Measurements from ENCODE around the gene AHCTF1.
A peak's percentile ranks its signal among the peaks of the same experiment; 100 is the strongest.
"Not testable (repeated sequence)": the region's sequence is repeated elsewhere in the genome, so short reads cannot be mapped to it uniquely, and the experiment has no call there.

AHCTF1 gene

DNA sequence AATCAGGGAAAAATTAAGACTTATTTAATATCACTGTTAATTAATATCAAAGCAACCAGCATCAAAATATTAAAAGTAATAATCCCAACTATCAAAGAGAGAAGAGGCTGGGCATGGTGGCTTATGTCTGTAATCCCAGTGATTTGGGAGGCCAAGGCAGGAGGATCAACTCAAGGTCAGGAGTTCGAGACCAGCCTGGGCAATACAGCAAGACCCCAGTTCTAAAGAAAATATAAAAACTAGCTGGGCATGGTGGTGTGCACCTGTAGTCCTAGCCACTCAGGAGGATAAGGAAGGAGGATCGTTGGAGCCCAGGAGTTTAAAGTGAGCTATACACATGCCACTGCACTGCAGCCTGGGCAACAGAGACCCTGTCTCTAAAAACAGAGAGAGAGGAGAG is 43.2 kb downstream of the AHCTF1 start:
- ChIA-PET POLR2A (no interaction called here), CTCF (interaction anchor here (0.6 kb wide), 1 partner anchor 19 kb away, joined by 3 read pairs; no protein-coding TSS in a partner anchor)
- no peak overlapping the region for H3K4me3 ChIP-seq (ENCODE audit: low read depth, low read length)
- no peak for DNase-seq (ENCODE audit: low read depth, low spot score)
- TF ChIP-seq, protein P1, sequence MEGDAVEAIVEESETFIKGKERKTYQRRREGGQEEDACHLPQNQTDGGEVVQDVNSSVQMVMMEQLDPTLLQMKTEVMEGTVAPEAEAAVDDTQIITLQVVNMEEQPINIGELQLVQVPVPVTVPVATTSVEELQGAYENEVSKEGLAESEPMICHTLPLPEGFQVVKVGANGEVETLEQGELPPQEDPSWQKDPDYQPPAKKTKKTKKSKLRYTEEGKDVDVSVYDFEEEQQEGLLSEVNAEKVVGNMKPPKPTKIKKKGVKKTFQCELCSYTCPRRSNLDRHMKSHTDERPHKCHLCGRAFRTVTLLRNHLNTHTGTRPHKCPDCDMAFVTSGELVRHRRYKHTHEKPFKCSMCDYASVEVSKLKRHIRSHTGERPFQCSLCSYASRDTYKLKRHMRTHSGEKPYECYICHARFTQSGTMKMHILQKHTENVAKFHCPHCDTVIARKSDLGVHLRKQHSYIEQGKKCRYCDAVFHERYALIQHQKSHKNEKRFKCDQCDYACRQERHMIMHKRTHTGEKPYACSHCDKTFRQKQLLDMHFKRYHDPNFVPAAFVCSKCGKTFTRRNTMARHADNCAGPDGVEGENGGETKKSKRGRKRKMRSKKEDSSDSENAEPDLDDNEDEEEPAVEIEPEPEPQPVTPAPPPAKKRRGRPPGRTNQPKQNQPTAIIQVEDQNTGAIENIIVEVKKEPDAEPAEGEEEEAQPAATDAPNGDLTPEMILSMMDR (IDR thresholded peaks at IDR 0.05; ENCODE audit: insufficient read depth, low read length, missing control alignments), result no peak

DNA sequence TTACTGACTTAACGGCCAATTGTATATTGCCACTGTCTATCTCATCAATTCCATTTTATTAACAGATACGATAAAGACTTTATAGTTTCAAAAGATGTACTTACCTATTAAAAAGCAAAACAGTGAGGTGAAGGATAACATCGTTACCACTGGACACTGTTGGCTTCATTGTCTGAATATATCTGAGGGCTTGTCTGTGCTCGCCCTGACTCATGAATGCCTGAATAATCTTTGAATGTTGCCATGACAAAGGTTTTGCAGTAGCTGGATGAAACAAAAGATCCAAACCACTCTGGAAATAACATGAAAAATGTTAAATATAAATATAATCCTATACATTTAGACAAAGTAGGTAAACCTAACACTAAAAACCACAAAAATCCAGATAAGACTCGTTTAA is 46.4 kb downstream of the AHCTF1 start:
- CTCF ChIA-PET; H3K4me3 ChIP-seq (ENCODE audit: low read depth, low read length); DNase-seq (ENCODE audit: low read depth, low spot score); POLR2A ChIA-PET: not testable (repeated sequence)

DNA sequence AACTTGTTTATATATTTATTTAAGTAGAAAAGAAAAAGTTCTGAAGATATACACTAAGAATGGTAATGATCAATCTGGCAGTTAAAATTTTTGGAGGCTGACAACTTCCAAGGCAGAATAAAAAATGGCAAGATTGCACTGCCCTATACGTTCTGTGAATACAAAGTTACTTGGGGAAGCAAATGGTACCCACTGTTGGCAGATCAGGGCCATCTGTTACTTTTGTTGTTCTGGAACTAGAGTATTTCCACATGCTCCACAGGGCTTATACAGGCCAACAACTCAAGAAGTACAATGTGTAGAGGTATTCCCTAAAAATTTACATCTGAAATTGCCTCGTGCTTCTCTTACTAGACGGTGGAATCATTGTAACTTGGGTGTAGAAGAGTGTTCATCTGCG is 53.2 kb downstream of the AHCTF1 start:
- TF ChIP-seq, protein P1 (IDR thresholded peaks at IDR 0.05; ENCODE audit: insufficient read depth, low read length, missing control alignments), result no peak
- CTCF ChIA-PET, result interaction anchor here (1.0 kb wide), 1 partner anchor 14 kb away, joined by 3 read pairs; no protein-coding TSS in a partner anchor
- no peak overlapping the region for H3K4me3 ChIP-seq (ENCODE audit: low read depth, low read length)
- POLR2A ChIA-PET, result no interaction called here
- no peak for DNase-seq (ENCODE audit: low read depth, low spot score)

DNA sequence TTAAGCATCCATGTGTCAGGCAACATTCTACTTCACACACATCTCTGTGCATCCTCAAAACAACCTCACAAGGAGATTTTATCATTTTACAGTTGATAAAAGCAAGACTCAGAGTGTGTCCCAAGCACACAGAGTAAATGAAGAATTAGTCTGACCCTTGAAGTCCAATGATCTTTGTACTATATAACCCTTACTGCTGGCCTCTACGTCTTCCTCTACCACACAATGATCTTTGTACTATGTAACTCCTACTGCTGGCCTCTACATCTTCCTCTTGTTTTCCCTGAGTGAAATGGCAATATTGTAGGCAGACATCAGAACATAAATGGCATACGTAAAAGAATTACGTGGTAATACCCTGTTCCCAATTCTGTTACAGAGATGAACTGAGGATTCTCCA is 55.3 kb downstream of the AHCTF1 start:
- ChIA-PET CTCF (no interaction called here), POLR2A (no interaction called here)
- DNase-seq (ENCODE audit: low read depth, low spot score), result no peak
- TF ChIP-seq, protein P1 (IDR thresholded peaks at IDR 0.05; ENCODE audit: insufficient read depth, low read length, missing control alignments), result no peak
- H3K4me3 ChIP-seq (ENCODE audit: low read depth, low read length), result no peak overlapping the region

DNA sequence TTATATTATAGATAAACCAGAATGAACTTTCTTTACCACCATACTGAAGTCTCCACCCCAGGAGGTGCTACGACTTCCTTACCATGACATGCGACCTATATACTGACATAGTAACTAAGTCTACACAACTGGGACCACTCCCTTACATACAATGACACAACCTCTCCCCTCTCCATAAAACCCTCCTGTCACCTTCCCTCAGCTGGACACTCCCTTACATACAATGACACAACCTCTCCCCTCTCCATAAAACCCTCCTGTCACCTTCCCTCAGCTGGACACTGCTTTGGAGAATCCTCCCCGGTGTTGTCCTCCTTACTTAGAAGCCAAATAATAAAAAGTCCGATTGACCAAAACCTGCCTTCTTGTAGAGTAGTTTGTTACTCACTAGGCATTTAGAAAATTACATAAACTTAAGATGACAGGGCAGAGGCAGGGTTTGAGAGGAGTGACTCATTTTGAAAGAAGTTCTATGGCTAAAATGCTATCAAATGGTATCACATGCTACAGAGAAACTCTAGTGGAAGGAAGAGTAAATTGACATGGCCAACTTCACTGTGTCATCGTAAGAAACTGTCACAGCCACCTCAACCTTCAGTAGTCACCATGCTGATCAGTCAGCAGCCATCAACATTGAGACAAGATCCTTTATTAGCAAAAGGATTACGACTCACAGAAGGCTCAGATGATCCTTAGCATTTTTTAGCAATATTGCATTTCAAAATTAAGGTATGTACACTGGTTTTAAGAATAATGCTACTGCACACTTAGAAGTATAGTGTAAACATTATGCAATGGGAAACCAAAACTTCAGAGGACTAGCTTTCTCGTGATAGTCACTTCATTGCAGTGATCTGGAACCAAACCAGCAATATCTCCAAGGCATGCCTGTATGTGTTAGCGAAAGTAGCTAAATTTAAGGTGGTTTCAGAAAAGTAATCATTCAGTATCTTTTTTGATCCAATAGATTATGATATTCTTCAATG is 56.4 kb downstream of the AHCTF1 start:
- TF ChIP-seq, protein P1 (IDR thresholded peaks at IDR 0.05; ENCODE audit: insufficient read depth, low read length, missing control alignments), result no peak
- peak; percentile 49 for DNase-seq (ENCODE audit: low read depth, low spot score)
- CTCF ChIA-PET, result no interaction called here
- H3K4me3 ChIP-seq (ENCODE audit: low read depth, low read length), result no peak overlapping the region; the same call in 1 of the 2 replicates
- POLR2A ChIA-PET, result no interaction called here

DNA sequence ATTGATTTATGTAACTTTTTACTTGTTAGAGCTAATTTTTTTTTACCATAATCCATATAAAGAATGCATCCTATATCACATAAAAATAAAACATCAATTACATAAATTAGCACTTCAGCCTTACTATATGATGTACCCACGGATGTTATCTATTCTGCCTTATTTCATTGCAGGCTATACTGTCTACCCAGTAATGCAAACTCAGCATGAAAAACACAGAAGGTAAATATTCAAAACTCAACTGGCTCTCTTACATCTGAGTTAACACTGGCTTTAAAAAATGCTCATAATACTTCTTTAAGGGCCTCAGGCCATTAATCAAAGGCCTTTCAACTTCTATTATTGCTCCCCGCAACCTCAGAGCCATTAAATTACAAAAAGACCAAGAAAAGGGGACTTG is 65.8 kb downstream of the AHCTF1 start:
- DNase-seq (ENCODE audit: low read depth, low spot score), result no peak
- TF ChIP-seq, protein P1 (IDR thresholded peaks at IDR 0.05; ENCODE audit: insufficient read depth, low read length, missing control alignments), result no peak
- POLR2A ChIA-PET, result no interaction called here
- no peak overlapping the region for H3K4me3 ChIP-seq (ENCODE audit: low read depth, low read length)
- CTCF ChIA-PET, result interaction anchor here (0.9 kb wide), 1 partner anchor 9 kb away, joined by 3 read pairs; no protein-coding TSS in a partner anchor

DNA sequence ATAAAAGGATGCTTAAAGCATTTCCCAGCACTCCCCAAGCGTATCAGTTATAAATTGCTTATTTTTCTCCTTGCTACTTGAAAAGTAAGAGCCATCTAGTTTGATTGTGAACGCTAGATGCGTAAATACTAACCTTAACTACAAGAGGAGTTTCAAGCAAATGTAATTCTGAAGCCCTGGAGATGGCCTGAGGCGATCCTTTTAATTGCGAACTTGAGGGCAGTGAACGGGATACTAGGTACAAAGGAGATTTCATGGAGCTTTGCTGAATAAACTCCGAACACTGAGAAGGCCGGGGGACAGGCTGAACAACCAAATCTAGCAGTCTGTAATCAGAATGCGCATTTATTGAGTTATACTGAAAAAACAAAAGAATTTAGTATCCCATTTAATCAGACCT is 68.0 kb downstream of the AHCTF1 start:
- CTCF ChIA-PET; POLR2A ChIA-PET; H3K4me3 ChIP-seq (ENCODE audit: low read depth, low read length); DNase-seq (ENCODE audit: low read depth, low spot score): not testable (repeated sequence)
